ENCODE measurements around the gene U2SURP. TPM values are rescaled to one million over a fixed set of nuclear protein-coding genes. Genes with fewer than 3 reads are reported as not detected.
"Not testable (repeated sequence)": the region's sequence is repeated elsewhere in the genome, so short reads cannot be mapped to it uniquely, and the experiment has no call there.

Gene U2SURP
- total RNA-seq, 4 donors from 2014 or later = 67.4 to 138 (median 78.8) TPM

DNA sequence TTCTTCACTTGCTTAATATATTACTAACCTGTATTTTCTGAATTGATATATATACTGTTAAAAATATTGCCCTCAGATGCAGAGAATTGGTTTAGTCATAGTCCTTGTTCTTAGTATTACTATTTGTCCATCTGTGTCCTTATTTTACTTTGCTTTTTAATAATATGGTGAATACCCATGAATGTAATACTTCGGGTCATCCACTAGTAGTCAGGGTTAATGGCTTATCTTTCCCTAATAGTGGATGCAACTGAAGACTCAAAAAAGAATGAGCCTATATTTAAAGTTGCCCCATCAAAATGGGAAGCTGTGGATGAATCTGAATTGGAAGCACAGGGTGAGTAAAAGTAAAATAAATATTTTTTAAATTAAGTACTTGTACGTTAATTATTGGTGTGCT, 36.5 kb downstream of the U2SURP start:
- H3K4me3 ChIP-seq = no peak overlapping the region
- TF ChIP-seq, protein P1, sequence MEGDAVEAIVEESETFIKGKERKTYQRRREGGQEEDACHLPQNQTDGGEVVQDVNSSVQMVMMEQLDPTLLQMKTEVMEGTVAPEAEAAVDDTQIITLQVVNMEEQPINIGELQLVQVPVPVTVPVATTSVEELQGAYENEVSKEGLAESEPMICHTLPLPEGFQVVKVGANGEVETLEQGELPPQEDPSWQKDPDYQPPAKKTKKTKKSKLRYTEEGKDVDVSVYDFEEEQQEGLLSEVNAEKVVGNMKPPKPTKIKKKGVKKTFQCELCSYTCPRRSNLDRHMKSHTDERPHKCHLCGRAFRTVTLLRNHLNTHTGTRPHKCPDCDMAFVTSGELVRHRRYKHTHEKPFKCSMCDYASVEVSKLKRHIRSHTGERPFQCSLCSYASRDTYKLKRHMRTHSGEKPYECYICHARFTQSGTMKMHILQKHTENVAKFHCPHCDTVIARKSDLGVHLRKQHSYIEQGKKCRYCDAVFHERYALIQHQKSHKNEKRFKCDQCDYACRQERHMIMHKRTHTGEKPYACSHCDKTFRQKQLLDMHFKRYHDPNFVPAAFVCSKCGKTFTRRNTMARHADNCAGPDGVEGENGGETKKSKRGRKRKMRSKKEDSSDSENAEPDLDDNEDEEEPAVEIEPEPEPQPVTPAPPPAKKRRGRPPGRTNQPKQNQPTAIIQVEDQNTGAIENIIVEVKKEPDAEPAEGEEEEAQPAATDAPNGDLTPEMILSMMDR (IDR thresholded peaks at IDR 0.05) = peak in 1 of 6 experiments; percentile 20
- TF ChIP-seq POLR2A (IDR thresholded peaks at IDR 0.05) = no peak
- no peak overlapping the region for H3K27ac ChIP-seq
- peaks cover 0 to 46% (median 0%) of the 10 kb centered on the region in 3 donors for H3K36me3 ChIP-seq
- no peaks in the 10 kb centered on the region for H3K27me3 ChIP-seq
- DNase-seq = no peak
- H3K9me3 ChIP-seq = no peaks in the 10 kb centered on the region
- no peaks in the 10 kb centered on the region for H3K4me1 ChIP-seq

DNA sequence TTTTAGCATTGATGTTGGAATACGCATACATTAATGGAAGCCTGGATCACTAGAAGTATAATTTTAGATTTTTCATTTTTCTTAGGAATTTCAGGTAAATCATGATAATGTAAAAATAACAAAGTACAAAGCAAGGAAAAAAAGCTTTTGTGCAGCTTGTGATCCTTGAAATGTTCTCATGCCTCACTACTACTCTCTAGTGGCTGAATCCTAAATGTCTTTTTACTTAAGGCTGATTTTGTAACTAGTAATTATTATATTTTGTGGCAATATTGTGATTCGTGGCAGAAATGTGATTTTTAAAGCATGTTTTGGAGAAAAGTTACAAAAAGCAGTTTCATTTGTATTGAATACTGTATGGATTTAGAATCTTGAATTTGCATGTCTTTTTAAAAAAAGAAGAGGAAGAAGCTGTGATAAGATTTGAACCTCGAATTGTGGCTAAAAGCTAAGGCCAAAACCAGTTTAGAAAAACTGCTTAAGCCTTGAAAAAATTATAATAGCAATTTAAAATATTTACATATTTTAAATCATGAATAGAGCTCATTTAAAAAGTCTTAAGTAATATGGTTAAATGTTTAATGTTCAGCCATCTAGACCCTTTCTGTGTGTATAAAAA, 39.0 kb downstream of the U2SURP start:
- DNase-seq = no peak
- no peak overlapping the region for H3K4me3 ChIP-seq
- H3K27ac ChIP-seq = no peak overlapping the region
- TF ChIP-seq POLR2A (IDR thresholded peaks at IDR 0.05) = no peak
- TF ChIP-seq, protein P1 (IDR thresholded peaks at IDR 0.05) = peak in 4 of 6 experiments; percentile 25 to 39 (median 33)
- H3K4me1 ChIP-seq = no peaks in the 10 kb centered on the region
- no peaks in the 10 kb centered on the region for H3K27me3 ChIP-seq
- H3K9me3 ChIP-seq = no peaks in the 10 kb centered on the region
- H3K36me3 ChIP-seq = peaks cover 0 to 55% (median 0%) of the 10 kb centered on the region in 3 donors

DNA sequence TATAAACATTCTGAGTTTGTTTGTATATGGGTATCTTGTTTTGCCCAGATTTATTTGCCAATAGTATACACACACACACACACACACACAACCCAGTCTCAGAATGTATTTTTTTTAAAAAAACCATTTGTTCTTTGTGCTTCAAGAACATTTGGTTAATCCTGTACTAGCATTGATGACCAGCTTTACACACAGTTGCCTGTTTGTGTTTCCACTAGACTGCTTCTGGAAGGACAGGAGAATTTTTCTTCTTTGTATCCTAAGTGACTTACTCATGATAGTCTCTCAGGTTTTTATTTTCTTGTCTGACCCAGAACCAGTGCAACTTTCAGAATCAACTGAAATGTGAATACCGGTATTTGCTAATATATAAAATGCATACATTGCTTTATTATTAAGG, 40.5 kb downstream of the U2SURP start:
- TF ChIP-seq, protein P1 (IDR thresholded peaks at IDR 0.05) = no peak
- TF ChIP-seq POLR2A (IDR thresholded peaks at IDR 0.05) = no peak
- H3K4me1 ChIP-seq = no peaks in the 10 kb centered on the region
- H3K27me3 ChIP-seq = no peaks in the 10 kb centered on the region
- no peak overlapping the region for H3K27ac ChIP-seq
- peaks cover 0 to 57% (median 0%) of the 10 kb centered on the region in 3 donors for H3K36me3 ChIP-seq
- no peaks in the 10 kb centered on the region for H3K9me3 ChIP-seq
- H3K4me3 ChIP-seq = no peak overlapping the region
- no peak for DNase-seq

DNA sequence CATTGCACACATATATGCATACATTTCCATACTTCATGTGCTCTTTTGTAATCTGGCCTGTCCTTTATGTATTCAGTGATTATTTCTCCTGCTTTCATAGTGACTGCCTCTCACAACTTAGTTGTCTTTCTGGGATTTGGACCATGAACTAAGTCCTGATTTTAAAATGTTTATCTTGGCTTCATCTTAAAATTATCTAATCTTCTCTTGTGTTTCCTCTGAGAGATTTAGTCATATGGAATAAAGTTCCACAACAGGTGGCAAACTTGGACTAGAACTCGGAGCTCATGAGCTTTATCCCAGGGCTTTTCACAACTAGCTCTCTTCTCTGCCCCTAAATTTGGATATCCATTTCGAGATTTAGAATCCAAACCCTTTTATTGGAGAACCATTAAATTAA, 44.3 kb downstream of the U2SURP start:
- H3K27me3 ChIP-seq = no peaks in the 10 kb centered on the region
- TF ChIP-seq POLR2A (IDR thresholded peaks at IDR 0.05) = no peak
- TF ChIP-seq, protein P1 (IDR thresholded peaks at IDR 0.05) = no peak
- no peak overlapping the region for H3K27ac ChIP-seq
- H3K4me1 ChIP-seq = no peaks in the 10 kb centered on the region
- H3K9me3 ChIP-seq = no peaks in the 10 kb centered on the region
- H3K4me3 ChIP-seq = no peak overlapping the region
- peaks cover 0 to 48% (median 0%) of the 10 kb centered on the region in 3 donors for H3K36me3 ChIP-seq
- no peak for DNase-seq

DNA sequence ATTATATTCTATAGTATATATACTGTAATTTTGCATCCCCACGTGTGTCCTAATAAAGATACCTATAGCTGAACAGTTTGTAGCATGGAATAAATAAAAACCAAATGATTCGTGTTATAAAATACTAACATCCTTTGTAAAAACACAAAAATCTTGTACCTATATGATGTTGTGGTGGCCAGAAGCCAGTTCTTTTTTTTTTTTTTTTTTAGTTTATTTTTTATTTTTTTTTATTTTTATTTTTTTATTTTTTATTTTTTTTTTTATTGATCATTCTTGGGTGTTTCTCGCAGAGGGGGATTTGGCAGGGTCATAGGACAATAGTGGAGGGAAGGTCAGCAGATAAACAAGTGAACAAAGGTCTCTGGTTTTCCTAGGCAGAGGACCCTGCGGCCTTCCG, 44.7 kb downstream of the U2SURP start:
- peaks cover 0 to 53% (median 0%) of the 10 kb centered on the region in 3 donors for H3K36me3 ChIP-seq
- not testable (repeated sequence) for H3K27me3 ChIP-seq, H3K27ac ChIP-seq, H3K9me3 ChIP-seq, H3K4me3 ChIP-seq, DNase-seq, H3K4me1 ChIP-seq

DNA sequence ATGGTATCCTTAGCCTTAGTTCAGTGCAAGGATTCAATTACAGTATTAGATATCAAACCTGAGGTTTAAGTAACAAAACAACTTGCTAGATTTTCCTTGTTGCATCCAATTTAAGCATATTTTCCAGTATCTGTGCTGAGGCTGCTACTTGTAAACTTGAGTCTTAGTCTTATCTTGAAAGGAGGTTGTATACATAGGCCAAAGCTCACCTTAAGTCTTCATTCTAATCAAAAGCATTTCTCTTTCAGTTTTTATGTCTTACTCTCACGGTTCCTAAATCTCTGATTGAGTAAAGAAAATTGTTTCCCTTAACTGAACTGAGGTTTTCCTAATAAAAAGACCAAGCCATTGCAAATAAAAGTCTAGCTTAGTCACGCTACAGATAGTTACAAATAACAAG, 52.6 kb downstream of the U2SURP start:
- TF ChIP-seq, protein P1 (IDR thresholded peaks at IDR 0.05) = no peak
- no peak for TF ChIP-seq POLR2A (IDR thresholded peaks at IDR 0.05)
- Histone ChIP-seq H3K36me3 (peaks cover 0 to 70% (median 3%) of the 10 kb centered on the region in 3 donors), H3K27me3 (no peaks in the 10 kb centered on the region), H3K27ac (no peak overlapping the region), H3K4me3 (no peak overlapping the region), H3K4me1 (no peaks in the 10 kb centered on the region), H3K9me3 (no peaks in the 10 kb centered on the region)
- no peak for DNase-seq

Data from Peyer's patch (tissue), 4 donors.